ENCODE data around the gene SORCS2.

SORCS2 gene

DNA sequence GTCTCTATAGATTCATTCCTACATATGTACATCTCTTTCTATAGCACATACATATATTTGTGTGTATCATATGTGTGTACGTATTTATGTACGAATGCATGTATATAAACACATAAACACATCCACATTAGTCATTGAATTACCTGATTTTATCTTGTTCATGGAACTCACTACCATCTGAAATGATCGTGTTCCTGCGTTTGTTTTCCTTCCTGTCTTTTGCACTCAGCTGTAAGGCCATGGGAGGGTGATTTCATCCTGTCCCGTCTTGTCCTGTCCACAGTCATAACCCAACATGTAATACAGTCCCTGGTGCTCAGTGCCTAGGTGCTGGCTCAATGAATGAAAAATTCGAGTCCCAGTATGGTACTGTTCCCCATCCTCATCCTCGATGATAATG is 434.2 kb downstream of the SORCS2 start:
- Histone ChIP-seq H3K27ac (ENCODE audit: low read length) (no peak overlapping the region), H4K20me1 (ENCODE audit: insufficient read depth, low read length) (no peaks in the 10 kb centered on the region), H3K9ac (ENCODE audit: low read length) (no peak overlapping the region), H3K4me1 (ENCODE audit: low read length) (no peaks in the 10 kb centered on the region), H3K27me3 (ENCODE audit: low read depth, low read length) (no peaks in the 10 kb centered on the region), H3K79me2 (ENCODE audit: low read length) (no peaks in the 10 kb centered on the region), H3K4me3 (ENCODE audit: low read length) (no peak overlapping the region), H2AFZ (ENCODE audit: low read depth, low read length) (no peak overlapping the region), H3K36me3 (replicated peaks; ENCODE audit: low read depth, low read length) (no peaks in the 10 kb centered on the region), H3K9me3 (ENCODE audit: insufficient read depth, low read length) (no peaks in the 10 kb centered on the region), H3K4me2 (ENCODE audit: low read length) (no peak overlapping the region)
- TF ChIP-seq, protein P1, sequence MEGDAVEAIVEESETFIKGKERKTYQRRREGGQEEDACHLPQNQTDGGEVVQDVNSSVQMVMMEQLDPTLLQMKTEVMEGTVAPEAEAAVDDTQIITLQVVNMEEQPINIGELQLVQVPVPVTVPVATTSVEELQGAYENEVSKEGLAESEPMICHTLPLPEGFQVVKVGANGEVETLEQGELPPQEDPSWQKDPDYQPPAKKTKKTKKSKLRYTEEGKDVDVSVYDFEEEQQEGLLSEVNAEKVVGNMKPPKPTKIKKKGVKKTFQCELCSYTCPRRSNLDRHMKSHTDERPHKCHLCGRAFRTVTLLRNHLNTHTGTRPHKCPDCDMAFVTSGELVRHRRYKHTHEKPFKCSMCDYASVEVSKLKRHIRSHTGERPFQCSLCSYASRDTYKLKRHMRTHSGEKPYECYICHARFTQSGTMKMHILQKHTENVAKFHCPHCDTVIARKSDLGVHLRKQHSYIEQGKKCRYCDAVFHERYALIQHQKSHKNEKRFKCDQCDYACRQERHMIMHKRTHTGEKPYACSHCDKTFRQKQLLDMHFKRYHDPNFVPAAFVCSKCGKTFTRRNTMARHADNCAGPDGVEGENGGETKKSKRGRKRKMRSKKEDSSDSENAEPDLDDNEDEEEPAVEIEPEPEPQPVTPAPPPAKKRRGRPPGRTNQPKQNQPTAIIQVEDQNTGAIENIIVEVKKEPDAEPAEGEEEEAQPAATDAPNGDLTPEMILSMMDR (IDR thresholded peaks at IDR 0.05; ENCODE audit: low read depth, low read length), result no peak
- TF ChIP-seq EZH2phosphoT487 (IDR thresholded peaks at IDR 0.05; ENCODE audit: low read depth), result no peak

DNA sequence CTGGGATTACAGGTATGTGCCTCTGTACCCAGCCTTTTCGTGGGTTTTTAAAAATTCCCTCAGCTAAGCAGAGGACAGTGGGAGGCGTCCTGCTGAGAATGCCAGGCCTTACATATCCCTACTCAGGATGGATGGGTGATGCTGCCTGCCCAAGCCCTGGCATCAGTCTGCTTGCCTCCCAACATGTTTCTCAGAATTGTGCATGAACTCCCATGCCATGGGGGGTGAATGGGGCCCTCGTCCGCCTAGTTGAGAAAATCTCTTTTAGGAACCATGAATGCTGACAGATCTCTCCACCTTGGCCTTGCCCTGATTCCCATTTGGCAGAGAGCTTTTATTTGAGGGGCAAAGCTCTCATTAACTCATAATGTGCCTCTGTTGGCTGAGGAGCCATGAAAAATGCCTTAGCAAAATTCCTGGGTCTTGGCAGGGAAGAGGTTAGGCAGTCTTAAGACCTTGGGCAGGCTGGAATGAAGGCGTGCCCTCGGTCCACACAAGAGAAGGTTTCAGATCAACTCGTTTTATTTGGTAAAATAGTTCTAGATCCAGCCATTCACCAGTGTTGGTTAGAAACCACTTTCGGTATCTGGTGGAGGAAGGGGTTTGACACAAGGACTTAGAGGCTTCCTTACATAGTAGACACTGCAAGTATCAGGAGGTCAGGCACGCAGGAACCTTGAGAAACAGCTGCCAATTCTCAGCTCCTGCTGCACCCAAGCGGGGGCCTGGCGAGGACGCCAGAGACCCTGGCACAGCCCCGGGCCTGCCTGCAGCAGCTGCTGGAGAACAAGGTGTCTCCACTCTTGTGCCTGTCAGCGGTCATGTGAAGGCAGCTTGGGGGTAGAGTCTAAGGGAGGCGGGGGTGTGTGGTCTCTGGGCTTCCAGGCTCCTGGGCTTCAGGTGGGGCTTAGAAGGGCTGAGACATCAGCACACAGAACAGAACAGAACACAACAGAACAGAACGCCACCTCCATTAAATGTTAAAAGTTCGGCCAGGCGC is 435.2 kb downstream of the SORCS2 start:
- no peak overlapping the region for H3K4me2 ChIP-seq (ENCODE audit: low read length)

DNA sequence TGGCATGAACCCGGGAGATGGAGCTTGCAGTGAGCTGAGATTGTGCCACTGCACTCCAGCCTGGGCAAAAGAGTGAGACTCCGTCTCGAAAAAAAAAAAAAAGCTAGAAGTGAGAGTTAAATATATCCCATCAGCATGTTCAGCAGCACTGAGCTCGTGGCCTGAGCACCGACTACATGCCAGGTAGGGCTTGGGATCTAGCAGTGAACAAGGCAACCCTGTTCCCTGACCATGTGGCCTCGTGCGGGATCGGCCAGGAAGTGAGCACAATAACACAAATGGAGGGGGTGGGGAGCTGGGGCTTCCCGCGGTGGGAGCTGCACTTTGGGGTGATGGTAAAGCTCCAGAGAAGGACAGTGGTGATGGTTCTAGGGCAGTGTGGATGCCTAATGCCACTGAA is 436.1 kb downstream of the SORCS2 start:
- Histone ChIP-seq H3K79me2 (ENCODE audit: low read length) (no peaks in the 10 kb centered on the region), H3K4me3 (ENCODE audit: low read length) (no peak overlapping the region), H3K4me2 (ENCODE audit: low read length) (no peak overlapping the region), H4K20me1 (ENCODE audit: insufficient read depth, low read length) (no peaks in the 10 kb centered on the region), H3K4me1 (ENCODE audit: low read length) (no peaks in the 10 kb centered on the region), H3K27me3 (ENCODE audit: low read depth, low read length) (no peaks in the 10 kb centered on the region), H3K36me3 (replicated peaks; ENCODE audit: low read depth, low read length) (no peaks in the 10 kb centered on the region), H2AFZ (ENCODE audit: low read depth, low read length) (no peak overlapping the region), H3K27ac (ENCODE audit: low read length) (no peak overlapping the region), H3K9ac (ENCODE audit: low read length) (no peak overlapping the region), H3K9me3 (ENCODE audit: insufficient read depth, low read length) (no peaks in the 10 kb centered on the region)
- TF ChIP-seq, protein P1 (IDR thresholded peaks at IDR 0.05; ENCODE audit: low read depth, low read length), result no peak
- no peak for TF ChIP-seq EZH2phosphoT487 (IDR thresholded peaks at IDR 0.05; ENCODE audit: low read depth)

More for the DNA sequence above, 435.2 kb downstream of the SORCS2 start:
- Histone ChIP-seq H3K79me2 (ENCODE audit: low read length) (no peaks in the 10 kb centered on the region), H3K9ac (ENCODE audit: low read length) (no peak overlapping the region), H2AFZ (ENCODE audit: low read depth, low read length) (no peak overlapping the region), H3K4me3 (ENCODE audit: low read length) (no peak overlapping the region), H3K27ac (ENCODE audit: low read length) (no peak overlapping the region), H4K20me1 (ENCODE audit: insufficient read depth, low read length) (no peaks in the 10 kb centered on the region), H3K9me3 (ENCODE audit: insufficient read depth, low read length) (no peaks in the 10 kb centered on the region), H3K36me3 (replicated peaks; ENCODE audit: low read depth, low read length) (no peaks in the 10 kb centered on the region), H3K4me1 (ENCODE audit: low read length) (no peaks in the 10 kb centered on the region), H3K27me3 (ENCODE audit: low read depth, low read length) (no peaks in the 10 kb centered on the region)
- TF ChIP-seq, protein P1 (IDR thresholded peaks at IDR 0.05; ENCODE audit: low read depth, low read length), result no peak
- TF ChIP-seq EZH2phosphoT487 (IDR thresholded peaks at IDR 0.05; ENCODE audit: low read depth), result no peak

DNA sequence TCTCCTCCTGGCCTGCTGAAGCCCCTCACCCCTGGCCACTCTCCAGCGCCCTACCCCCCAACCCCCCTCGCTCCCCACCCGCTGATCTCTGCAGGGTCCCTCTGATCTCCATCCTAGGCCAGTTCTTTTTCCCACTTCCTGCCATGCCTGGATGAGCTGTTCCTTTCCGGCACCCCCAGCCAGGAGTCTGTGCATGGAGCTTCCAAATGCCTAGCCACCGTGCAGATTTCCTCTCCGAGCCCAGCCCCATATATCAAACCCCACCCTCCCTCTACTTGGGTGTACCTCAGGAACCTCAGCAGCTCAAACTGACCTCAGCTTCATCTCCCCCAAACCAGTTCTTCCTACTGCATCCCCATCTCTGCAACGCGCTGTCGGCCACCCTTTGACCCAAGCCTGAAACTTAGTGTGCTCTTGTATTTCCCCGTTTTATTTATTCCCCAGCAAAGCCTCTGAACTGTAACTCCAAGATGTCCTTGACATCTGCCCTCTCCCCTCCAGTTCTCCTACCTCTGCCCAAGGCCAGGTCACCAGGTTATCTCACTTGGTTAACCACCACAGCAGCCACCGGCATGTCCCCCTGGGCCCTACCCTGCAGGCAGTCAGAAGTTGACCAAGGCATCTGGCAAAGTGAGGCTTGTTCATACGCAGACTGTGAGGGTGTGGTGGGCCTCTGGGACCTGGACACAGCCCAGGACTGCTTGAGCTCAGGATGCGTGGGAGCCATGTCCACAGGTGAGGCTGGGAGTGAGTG is 437.3 kb downstream of the SORCS2 start:
- TF ChIP-seq, protein P1 (IDR thresholded peaks at IDR 0.05; ENCODE audit: low read depth, low read length), result no peak
- TF ChIP-seq EZH2phosphoT487 (IDR thresholded peaks at IDR 0.05; ENCODE audit: low read depth), result no peak
- H3K36me3 ChIP-seq (replicated peaks; ENCODE audit: low read depth, low read length), result no peaks in the 10 kb centered on the region
- H3K4me1 ChIP-seq (ENCODE audit: low read length), result no peaks in the 10 kb centered on the region
- no peaks in the 10 kb centered on the region for H3K79me2 ChIP-seq (ENCODE audit: low read length)
- no peaks in the 10 kb centered on the region for H4K20me1 ChIP-seq (ENCODE audit: insufficient read depth, low read length)
- H3K4me3 ChIP-seq (ENCODE audit: low read length), result no peak overlapping the region
- H3K4me2 ChIP-seq (ENCODE audit: low read length), result no peak overlapping the region
- H3K9ac ChIP-seq (ENCODE audit: low read length), result no peak overlapping the region
- no peaks in the 10 kb centered on the region for H3K27me3 ChIP-seq (ENCODE audit: low read depth, low read length)
- no peaks in the 10 kb centered on the region for H3K9me3 ChIP-seq (ENCODE audit: insufficient read depth, low read length)
- H3K27ac ChIP-seq (ENCODE audit: low read length), result no peak overlapping the region
- no peak overlapping the region for H2AFZ ChIP-seq (ENCODE audit: low read depth, low read length)
